AG08395 (cell line): ENCODE results near the gene PFAS.
"Not testable (repeated sequence)": the region's sequence is repeated elsewhere in the genome, so short reads cannot be mapped to it uniquely, and the experiment has no call there.

Experiments used
- DNase-seq: peaks from one replicate; pipeline ENCODE4 v3.0.0; 2012; ENCODE audit warnings: mixed read lengths, low spot score

PFAS gene, protein sequence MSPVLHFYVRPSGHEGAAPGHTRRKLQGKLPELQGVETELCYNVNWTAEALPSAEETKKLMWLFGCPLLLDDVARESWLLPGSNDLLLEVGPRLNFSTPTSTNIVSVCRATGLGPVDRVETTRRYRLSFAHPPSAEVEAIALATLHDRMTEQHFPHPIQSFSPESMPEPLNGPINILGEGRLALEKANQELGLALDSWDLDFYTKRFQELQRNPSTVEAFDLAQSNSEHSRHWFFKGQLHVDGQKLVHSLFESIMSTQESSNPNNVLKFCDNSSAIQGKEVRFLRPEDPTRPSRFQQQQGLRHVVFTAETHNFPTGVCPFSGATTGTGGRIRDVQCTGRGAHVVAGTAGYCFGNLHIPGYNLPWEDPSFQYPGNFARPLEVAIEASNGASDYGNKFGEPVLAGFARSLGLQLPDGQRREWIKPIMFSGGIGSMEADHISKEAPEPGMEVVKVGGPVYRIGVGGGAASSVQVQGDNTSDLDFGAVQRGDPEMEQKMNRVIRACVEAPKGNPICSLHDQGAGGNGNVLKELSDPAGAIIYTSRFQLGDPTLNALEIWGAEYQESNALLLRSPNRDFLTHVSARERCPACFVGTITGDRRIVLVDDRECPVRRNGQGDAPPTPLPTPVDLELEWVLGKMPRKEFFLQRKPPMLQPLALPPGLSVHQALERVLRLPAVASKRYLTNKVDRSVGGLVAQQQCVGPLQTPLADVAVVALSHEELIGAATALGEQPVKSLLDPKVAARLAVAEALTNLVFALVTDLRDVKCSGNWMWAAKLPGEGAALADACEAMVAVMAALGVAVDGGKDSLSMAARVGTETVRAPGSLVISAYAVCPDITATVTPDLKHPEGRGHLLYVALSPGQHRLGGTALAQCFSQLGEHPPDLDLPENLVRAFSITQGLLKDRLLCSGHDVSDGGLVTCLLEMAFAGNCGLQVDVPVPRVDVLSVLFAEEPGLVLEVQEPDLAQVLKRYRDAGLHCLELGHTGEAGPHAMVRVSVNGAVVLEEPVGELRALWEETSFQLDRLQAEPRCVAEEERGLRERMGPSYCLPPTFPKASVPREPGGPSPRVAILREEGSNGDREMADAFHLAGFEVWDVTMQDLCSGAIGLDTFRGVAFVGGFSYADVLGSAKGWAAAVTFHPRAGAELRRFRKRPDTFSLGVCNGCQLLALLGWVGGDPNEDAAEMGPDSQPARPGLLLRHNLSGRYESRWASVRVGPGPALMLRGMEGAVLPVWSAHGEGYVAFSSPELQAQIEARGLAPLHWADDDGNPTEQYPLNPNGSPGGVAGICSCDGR (N-terminal part only)

GRCh38 chr17:8248751-8249607 lies at the start of gene PFAS:
TSS of gene PFAS (plus strand) at chr17:8249289. CDS start at chr17:8253938, 4,649 bp downstream.
- peak; percentile 95 for DNase-seq

GRCh38 chr17:8204761-8205555 lies 44.1 kb upstream of the PFAS start:
- DNase-seq, result no peak

DNA sequence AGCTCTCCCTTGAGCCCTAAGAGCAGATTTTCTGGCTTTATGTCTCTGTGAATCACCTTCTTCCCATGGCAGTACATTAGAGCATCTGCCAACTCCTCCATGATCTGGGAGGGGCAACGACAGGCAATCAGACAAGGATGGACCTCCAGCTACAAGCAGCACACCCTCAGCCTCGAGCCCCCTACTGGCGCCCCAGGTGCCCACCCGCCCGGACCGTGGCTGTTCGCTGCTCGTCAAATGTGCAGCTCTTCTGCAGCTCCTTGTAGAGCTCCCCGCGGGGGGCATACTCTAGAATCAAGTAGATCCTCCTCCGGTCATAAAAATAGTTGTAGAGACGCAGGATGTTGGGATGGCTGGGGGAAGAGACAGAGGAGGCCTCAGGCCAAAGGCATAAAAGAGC lies 42.6 kb upstream of the PFAS start:
- no peak for DNase-seq

- DNase-seq, result peak; percentile 99
Observed at GRCh38 chr17:8209907-8210760, 39.0 kb upstream of the PFAS start, which contains the start of gene AURKB. TSS of gene AURKB (minus strand) at chr17:8210575. CDS start at chr17:8210224, 351 bp downstream.

- DNase-seq, result no peak
Observed at GRCh38 chr17:8210761-8211458, 38.2 kb upstream of the PFAS start.

DNA sequence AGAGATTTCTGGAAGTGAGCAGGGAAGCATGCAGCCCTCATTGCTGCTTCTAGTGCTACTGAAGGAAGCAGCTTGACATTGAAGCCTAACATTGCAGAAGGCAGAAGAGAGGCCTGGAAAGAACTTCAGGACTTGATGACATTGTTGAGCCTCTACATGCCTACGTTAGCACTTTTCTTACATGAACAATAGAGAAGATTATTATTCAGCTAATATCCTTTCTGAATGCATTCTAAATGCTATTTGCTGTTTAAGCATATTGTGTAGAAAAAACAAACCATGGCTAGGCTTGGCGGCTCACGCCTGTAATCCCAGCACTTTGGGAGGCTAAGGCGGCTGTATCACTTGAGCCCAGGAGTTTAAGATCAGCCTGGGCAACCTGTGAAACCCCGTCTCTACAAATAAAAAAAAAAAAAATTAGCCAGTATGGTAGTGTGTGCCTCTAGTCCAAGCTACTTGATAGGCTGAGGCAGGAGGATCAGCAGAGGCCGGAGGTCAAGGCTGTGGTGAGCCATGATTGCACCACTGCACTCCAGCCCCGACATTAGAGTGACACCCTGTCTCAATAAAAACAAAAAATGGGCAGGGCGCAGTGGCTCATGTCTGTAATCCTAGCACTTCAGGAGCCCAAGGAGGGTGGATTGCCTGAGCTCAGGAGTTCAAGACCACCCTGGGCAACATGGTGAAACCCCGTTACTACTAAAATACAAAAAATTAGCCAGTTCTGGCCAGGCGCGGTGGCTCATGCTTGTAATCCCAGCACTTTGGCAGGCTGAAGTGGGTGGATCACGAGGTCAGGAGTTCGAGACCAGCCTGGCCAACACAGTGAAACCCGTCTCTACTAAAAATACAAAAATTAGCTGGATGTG lies 36.5 kb upstream of the PFAS start:
- no peak for DNase-seq

GRCh38 chr17:8214000-8214399 lies 35.1 kb upstream of the PFAS start:
- not testable (repeated sequence) for DNase-seq

DNA sequence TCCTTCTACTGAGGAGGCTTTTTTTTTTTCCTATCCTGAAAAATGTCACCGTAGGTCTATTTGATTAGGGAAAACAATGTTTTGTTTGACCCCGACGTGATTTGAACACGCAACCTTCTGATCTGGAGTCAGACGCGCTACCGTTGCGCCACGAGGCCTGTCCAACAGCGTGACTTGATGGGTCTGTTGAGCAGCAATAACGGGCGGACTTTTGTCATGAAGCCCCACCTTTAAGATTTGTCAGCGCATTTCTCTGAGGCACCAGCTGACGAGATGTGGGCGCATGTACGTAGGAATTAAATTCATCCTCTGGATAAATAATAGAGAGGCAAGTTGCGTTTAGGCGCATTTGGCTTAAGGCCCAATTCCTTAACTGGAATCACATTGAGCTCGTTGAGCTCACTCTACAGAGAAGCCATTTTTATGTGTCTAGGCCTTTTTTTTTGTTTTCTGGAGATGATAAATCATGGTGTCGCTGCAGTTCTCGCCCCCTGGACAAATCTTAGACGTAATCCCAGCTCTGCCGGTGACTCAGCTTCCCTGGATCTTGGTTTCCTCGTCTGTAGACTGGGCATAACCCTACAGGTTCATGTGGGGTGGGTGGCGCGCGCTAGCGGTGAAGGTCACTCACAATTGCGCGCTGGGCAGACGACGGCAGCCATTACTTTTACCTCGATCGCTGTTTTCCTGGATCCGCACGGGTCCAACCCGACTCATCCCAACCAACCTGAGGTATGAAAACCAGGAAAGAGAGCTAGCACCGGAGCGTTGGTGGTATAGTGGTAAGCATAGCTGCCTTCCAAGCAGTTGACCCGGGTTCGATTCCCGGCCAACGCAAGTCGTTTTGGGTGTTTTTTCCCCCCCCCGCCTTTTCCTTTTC lies 28.1 kb upstream of the PFAS start:
- peak; percentile 74 for DNase-seq

- DNase-seq, result peak; percentile 74
Observed at GRCh38 chr17:8221663-8222379, 27.3 kb upstream of the PFAS start.

- DNase-seq, result no peak
Observed at GRCh38 chr17:8222380-8222629, 26.8 kb upstream of the PFAS start.

DNA sequence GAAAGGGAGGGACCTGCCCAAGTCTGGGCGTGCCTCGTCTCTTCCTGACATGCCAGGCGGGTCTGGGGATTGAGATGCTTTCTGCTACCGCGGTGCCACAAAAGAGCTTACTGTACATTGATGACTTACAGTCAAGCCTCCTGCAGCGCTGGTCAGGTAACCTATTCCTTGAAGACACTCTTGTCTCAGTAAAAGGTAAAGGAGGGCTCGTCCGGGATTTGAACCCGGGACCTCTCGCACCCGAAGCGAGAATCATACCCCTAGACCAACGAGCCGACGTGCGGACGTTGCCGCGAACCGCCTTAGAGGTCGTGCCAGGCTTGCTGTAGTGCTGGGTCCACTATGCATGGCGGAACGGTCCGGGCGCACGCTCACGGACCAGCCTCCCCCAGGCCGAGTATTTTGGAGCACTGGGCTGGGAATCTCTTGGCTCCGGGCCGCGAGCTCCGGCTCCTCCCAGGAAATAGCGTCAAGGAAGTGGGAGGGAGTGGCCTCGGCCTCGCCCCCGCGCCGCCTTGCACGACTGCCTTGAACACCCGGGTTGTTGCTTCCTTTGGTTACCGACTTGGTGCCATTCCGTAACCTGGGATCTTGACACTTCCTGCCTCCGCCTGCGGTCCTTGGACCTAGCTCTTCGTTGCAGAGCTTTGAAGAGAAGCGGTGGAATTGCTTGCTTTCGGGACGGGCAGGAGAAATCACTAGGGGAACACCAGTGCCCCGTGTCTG lies 26.3 kb upstream of the PFAS start:
- peak; percentile 83 for DNase-seq

GRCh38 chr17:8223356-8224126 lies 25.5 kb upstream of the PFAS start:
- peak; percentile 3 for DNase-seq

DNA sequence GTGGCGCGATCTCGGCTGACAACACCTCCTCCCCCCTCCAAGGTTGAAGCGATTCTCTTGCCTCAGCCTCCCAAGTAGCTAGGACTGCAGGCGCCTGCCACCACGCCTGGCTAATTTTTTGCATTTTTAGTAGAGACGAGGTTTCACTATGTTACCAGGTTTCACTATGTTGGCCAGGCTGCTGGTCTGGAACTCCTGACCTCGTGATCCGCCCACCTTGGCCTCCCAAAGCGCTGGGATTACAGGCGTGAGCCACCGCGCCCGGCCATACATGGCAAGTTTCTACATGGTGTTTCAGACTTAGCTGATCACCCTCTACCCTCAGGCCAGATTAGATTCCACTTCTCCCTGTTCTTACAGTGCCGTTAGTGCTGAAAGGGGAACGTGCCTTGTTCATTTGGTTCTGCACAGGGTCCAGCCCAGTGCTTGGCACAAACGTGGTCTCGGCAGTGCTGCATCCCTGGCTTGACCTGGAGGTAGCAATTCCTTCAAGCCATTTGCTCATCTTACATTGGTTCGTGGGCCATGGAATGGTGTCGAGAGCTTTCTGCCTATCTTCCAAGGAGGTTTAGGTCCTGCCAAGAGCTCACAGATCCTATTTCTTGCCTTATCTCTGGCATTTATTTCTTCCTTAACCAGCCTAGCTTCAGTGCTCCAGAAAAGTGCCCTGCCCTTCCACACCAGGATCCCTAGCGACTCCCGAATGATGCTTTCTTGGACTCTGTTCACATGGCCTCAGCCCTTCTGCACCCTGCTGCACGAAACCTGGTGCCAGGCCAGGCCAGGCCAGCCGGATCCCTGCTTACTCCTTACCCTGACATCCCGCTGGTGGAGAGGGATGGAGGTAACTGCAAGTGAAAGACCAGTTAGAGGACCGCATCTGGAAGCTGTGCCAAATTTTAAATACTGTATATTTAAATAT lies 23.9 kb upstream of the PFAS start:
- no peak for DNase-seq
